ENCODE data around the gene LLGL2. TPM values are rescaled to one million over a fixed set of nuclear protein-coding genes. Genes with fewer than 3 reads are reported as not detected.
"Not testable (repeated sequence)": the region's sequence is repeated elsewhere in the genome, so short reads cannot be mapped to it uniquely, and the experiment has no call there.

The LLGL2 gene
- total RNA-seq, 1 experiment from 2014 or later: 156 TPM

DNA sequence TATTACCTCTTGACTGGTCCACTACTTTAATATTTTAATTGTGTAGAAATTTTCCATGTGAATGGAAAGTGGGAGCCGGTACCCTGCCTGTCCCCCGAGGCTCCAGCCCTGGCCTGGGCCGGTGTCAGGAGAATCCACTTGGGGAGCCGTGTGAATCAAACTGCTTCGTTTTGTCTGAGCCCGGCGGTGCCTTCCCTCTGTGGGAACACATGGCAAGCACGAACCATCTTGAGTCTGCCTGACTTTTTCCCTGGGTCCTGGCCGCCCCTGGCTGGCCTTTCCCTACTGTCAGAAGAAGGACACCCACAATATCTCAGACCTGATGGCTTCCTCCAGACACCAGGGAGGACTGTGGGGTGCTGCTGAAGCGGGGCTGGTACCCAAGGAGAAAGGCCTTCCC, 49.7 kb downstream of the LLGL2 start:
- H3K79me2 ChIP-seq (ENCODE audit: low read depth): no peaks in the 10 kb centered on the region
- H3F3A ChIP-seq (ENCODE audit: insufficient read depth, low read depth): no peaks in the 10 kb centered on the region; the same call in 1 of the 2 replicates
- no peaks in the 10 kb centered on the region for H3K36me3 ChIP-seq (ENCODE audit: low read depth)
- no TSS peak for BruUV-seq (replicated peaks)
- ChIA-PET POLR2A (ENCODE audit: unreplicated experiment) (no interaction called here), CTCF (no interaction called here)
- TF ChIP-seq CTCF (conservative IDR thresholded peaks at IDR 0.05) (no peak), EZH2 (IDR thresholded peaks at IDR 0.05; ENCODE audit: low read depth) (no peak)
- no peak for DNase-seq
- H3K4me2 ChIP-seq: no peak overlapping the region
- no peak overlapping the region for H3K4me3 ChIP-seq
- no peaks in the 10 kb centered on the region for H3K9me3 ChIP-seq (ENCODE audit: insufficient read depth, low read depth)
- H2AFZ ChIP-seq: no peak overlapping the region
- no peaks in the 10 kb centered on the region for H4K20me1 ChIP-seq (ENCODE audit: insufficient read depth)
- H3K9me2 ChIP-seq (ENCODE audit: insufficient read depth): no peaks in the 10 kb centered on the region
- no peaks in the 10 kb centered on the region for H3K27me3 ChIP-seq (ENCODE audit: insufficient read depth, low read depth)
- intact Hi-C loops (cut with micrococcal nuclease; ENCODE audit: unreplicated experiment): no loop called here
- H3K27ac ChIP-seq: no peak overlapping the region
- H3K4me1 ChIP-seq (replicated peaks; ENCODE audit: insufficient read depth): no peaks in the 10 kb centered on the region

DNA sequence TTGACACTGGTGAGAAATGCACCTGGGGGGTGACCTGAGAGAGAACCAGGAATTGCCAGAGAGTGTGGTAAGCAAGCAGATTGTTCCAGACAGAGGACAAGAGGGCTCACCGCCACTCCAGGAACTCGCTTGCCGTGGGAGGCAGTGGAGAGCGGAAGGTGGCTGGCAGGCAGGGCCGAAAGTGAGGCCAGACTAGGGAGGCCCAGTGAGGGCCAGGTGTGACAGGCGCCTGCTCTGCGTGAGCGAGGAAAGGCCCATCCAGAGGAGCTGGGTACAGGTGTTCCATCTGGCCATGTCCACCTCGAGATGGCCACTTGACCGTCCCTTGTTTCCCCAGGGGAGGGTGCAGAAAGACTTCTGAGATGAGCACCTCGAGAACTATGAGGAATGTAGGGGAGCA, 50.2 kb downstream of the LLGL2 start:
- Histone ChIP-seq H3K4me1 (replicated peaks; ENCODE audit: insufficient read depth) (no peaks in the 10 kb centered on the region), H3F3A (ENCODE audit: insufficient read depth, low read depth) (no peaks in the 10 kb centered on the region; the same call in 1 of the 2 replicates), H3K4me2 (no peak overlapping the region), H3K9me2 (ENCODE audit: insufficient read depth) (no peaks in the 10 kb centered on the region), H3K79me2 (ENCODE audit: low read depth) (no peaks in the 10 kb centered on the region), H3K27ac (no peak overlapping the region), H3K9me3 (ENCODE audit: insufficient read depth, low read depth) (no peaks in the 10 kb centered on the region), H4K20me1 (ENCODE audit: insufficient read depth) (no peaks in the 10 kb centered on the region), H2AFZ (no peak overlapping the region), H3K4me3 (no peak overlapping the region), H3K27me3 (ENCODE audit: insufficient read depth, low read depth) (no peaks in the 10 kb centered on the region), H3K36me3 (ENCODE audit: low read depth) (no peaks in the 10 kb centered on the region)
- ChIA-PET CTCF (no interaction called here), POLR2A (ENCODE audit: unreplicated experiment) (no interaction called here)
- intact Hi-C loops (cut with micrococcal nuclease; ENCODE audit: unreplicated experiment): no loop called here
- TF ChIP-seq CTCF (conservative IDR thresholded peaks at IDR 0.05): no peak
- BruUV-seq (replicated peaks): no TSS peak
- no peak for DNase-seq

- TF ChIP-seq CTCF (conservative IDR thresholded peaks at IDR 0.05) (no peak), EZH2 (IDR thresholded peaks at IDR 0.05; ENCODE audit: low read depth) (no peak)
- Histone ChIP-seq H2AFZ (no peak overlapping the region), H3K36me3 (ENCODE audit: low read depth) (no peaks in the 10 kb centered on the region), H3F3A (ENCODE audit: insufficient read depth, low read depth) (no peaks in the 10 kb centered on the region; the same call in 1 of the 2 replicates), H3K4me3 (no peak overlapping the region), H3K79me2 (ENCODE audit: low read depth) (no peaks in the 10 kb centered on the region), H4K20me1 (ENCODE audit: insufficient read depth) (no peaks in the 10 kb centered on the region), H3K9me3 (ENCODE audit: insufficient read depth, low read depth) (no peaks in the 10 kb centered on the region), H3K9me2 (ENCODE audit: insufficient read depth) (no peaks in the 10 kb centered on the region), H3K27ac (no peak overlapping the region), H3K4me1 (replicated peaks; ENCODE audit: insufficient read depth) (no peaks in the 10 kb centered on the region), H3K4me2 (no peak overlapping the region), H3K27me3 (ENCODE audit: insufficient read depth, low read depth) (no peaks in the 10 kb centered on the region)
- POLR2A ChIA-PET (ENCODE audit: unreplicated experiment): no interaction called here
- CTCF ChIA-PET: no interaction called here
- intact Hi-C loops (cut with micrococcal nuclease; ENCODE audit: unreplicated experiment): no loop called here
- no TSS peak for BruUV-seq (replicated peaks)
- no peak for DNase-seq
These were observed 51.2 kb downstream of the LLGL2 start for GRCh38 chr17:75576661-75577060.

DNA sequence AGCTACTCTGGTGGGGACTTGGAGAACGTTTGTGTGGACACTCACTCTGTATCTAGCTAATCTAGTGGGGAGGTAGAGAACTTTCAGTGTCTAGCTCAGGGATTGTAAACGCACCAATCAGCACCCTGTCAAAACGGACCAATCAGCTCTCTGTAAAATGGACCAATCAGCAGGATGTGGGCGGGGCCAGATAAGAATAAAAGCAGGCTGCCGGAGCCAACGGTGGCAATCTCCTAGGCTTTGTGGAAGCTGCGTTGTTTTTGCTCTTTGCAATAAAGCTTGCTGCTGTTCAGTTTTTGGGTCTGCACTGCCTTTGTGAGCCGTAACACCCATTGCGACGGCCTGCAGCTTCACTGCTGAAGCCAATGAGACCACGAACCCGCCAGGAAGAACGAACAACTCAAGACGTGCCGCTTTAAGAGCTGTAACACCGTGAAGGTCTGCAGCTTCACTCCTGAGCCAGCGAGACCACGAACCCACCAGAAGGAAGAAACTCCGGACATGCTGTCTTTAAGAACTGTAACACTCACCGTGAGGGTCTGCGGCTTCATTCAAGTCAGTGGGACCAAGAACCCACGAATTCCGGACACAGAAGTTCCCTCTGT, 55.7 kb downstream of the LLGL2 start:
- H3K4me2 ChIP-seq; H4K20me1 ChIP-seq (ENCODE audit: insufficient read depth); H3K9me2 ChIP-seq (ENCODE audit: insufficient read depth); H3K27me3 ChIP-seq (ENCODE audit: insufficient read depth, low read depth); DNase-seq; intact Hi-C loops (cut with micrococcal nuclease; ENCODE audit: unreplicated experiment); H2AFZ ChIP-seq; H3K4me3 ChIP-seq; H3K9me3 ChIP-seq (ENCODE audit: insufficient read depth, low read depth); H3K27ac ChIP-seq; H3K79me2 ChIP-seq (ENCODE audit: low read depth); H3K36me3 ChIP-seq (ENCODE audit: low read depth); BruUV-seq (replicated peaks); H3F3A ChIP-seq (ENCODE audit: insufficient read depth, low read depth); H3K4me1 ChIP-seq (replicated peaks; ENCODE audit: insufficient read depth): not testable (repeated sequence)
- POLR2A ChIA-PET (ENCODE audit: unreplicated experiment): interaction anchor here (0.5 to 0.6 kb wide), 3 partner anchors 10 to 188 kb away, joined by 3 to 7 read pairs (median 3); no protein-coding TSS in a partner anchor
- CTCF ChIA-PET: interaction anchor here (0.6 kb wide), 1 partner anchor 73 kb away, joined by 3 read pairs; no protein-coding TSS in a partner anchor

DNA sequence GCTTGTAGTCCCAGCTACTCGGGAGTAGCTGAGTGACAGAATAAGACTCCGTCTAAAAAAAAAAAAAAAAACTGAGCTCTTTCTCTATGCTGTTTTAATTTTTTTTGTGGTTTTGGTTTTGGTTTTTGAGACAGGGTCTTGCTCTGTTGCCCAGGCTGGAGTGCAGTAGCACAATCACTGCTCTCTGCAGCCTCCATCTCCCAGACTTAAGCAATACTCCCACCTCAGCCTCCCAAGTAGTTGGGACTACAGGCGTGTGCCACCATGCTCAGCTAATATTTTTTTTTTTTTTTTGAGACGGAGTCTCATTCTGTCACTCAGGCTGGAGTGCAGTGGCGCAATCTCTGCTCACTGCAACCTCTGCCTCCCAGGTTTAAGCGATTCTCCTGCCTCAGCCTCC, 57.7 kb downstream of the LLGL2 start:
- H3K4me1 ChIP-seq (replicated peaks; ENCODE audit: insufficient read depth); H4K20me1 ChIP-seq (ENCODE audit: insufficient read depth); H3K36me3 ChIP-seq (ENCODE audit: low read depth); H3K9me3 ChIP-seq (ENCODE audit: insufficient read depth, low read depth); H2AFZ ChIP-seq; H3F3A ChIP-seq (ENCODE audit: insufficient read depth, low read depth); BruUV-seq (replicated peaks); H3K4me2 ChIP-seq; H3K27ac ChIP-seq; intact Hi-C loops (cut with micrococcal nuclease; ENCODE audit: unreplicated experiment); H3K4me3 ChIP-seq; DNase-seq; H3K79me2 ChIP-seq (ENCODE audit: low read depth); H3K9me2 ChIP-seq (ENCODE audit: insufficient read depth); H3K27me3 ChIP-seq (ENCODE audit: insufficient read depth, low read depth): not testable (repeated sequence)
- CTCF ChIA-PET: interaction anchor here (0.6 to 0.7 kb wide), 2 partner anchors 12 to 509 kb away, joined by 3 to 4 read pairs; no protein-coding TSS in a partner anchor
- POLR2A ChIA-PET (ENCODE audit: unreplicated experiment): interaction anchor here (0.6 kb wide), 1 partner anchor 16 kb away, joined by 18 read pairs; no protein-coding TSS in a partner anchor

All from PC-9 (cell line).